HEK293 (cell line): ENCODE measurements around the gene UBE2V1.

ENCODE experiments used
- CTCF ChIA-PET: fragments of 350-600 bp; formaldehyde crosslinking; extraction: SDS; loops from one replicate; lab custom pipeline; 2021; ENCODE audit warnings: antibody characterized with exemption; lab: Yijun Ruan, JAX
- POLR2A ChIA-PET: fragments of 300-600 bp; formaldehyde crosslinking; extraction: SDS; loops from one replicate; lab custom pipeline; 2020; ENCODE audit warnings: antibody characterized with exemption, inconsistent platforms; lab: Yijun Ruan, JAX
- H3K27ac ChIP-seq: fragments of 200-500 bp; sonication (Bioruptor generic); 2 replicates; pipeline ENCODE4 v1.5.1; 2014; ENCODE audit warnings: low read depth, low read length, control low read depth, inconsistent platforms; ENCODE audit errors: extremely low read depth
- H3K36me3 ChIP-seq, 2 experiments: fragments of 200-500 bp in 1 of 2; sonication (Bioruptor generic) in 1 of 2; 1 replicate in 1 of 2; 2 replicates in 1 of 2; pipeline ENCODE4 v1.5.1; 2014 to 2017; ENCODE audit warnings: inconsistent platforms in 2 of 2, low read length in 2 of 2; ENCODE audit not compliant: control insufficient read depth in 2 of 2, insufficient read depth in 1 of 2
- H3K4me1 ChIP-seq: fragments of 200-500 bp; sonication (Bioruptor generic); 2 replicates; pipeline ENCODE4 v1.5.1; 2014; ENCODE audit warnings: mild to moderate bottlenecking, low read length, inconsistent platforms; ENCODE audit not compliant: control insufficient read depth, insufficient read depth
- H3K4me3 ChIP-seq: 2 replicates; pipeline ENCODE4 v1.5.1; 2011; ENCODE audit warnings: low read depth, mild to moderate bottlenecking, control low read depth, low read length, moderate library complexity
- H3K9me3 ChIP-seq: fragments of 200-500 bp; sonication (Bioruptor generic); 2 replicates; pipeline ENCODE4 v1.5.1; 2014; ENCODE audit warnings: low read depth, low read length, inconsistent platforms; ENCODE audit not compliant: control insufficient read depth, insufficient read depth
- GLIS1 ChIP-seq: fragments of 450-650 bp; formaldehyde crosslinking; IDR thresholded peaks from 2 replicates; pipeline ENCODE4 v1.5.1; 2016; ENCODE audit warnings: missing biosample characterization, missing genetic modification characterization
- PBX3 ChIP-seq: sonication (generic); formaldehyde crosslinking; IDR thresholded peaks from 2 replicates; pipeline ENCODE4 v1.8.1; 2022; ENCODE audit warnings: mild to moderate bottlenecking, moderate library complexity, missing genetic modification reagents
- REST ChIP-seq: fragments of 450-650 bp; formaldehyde crosslinking; IDR thresholded peaks from 2 replicates; pipeline ENCODE4 v1.5.1; 2016; ENCODE audit warnings: missing biosample characterization, missing genetic modification characterization
- SCRT1 ChIP-seq: fragments of 450-650 bp; formaldehyde crosslinking; IDR thresholded peaks from 2 replicates; pipeline ENCODE4 v1.5.1; 2016; ENCODE audit warnings: missing biosample characterization, missing genetic modification characterization, borderline replicate concordance
- TRIM28 ChIP-seq: IDR thresholded peaks from 2 replicates; pipeline ENCODE4 v1.6.1; 2011; ENCODE audit warnings: low read length, control low read depth, borderline replicate concordance
- ZBTB11 ChIP-seq: fragments of 450-650 bp; formaldehyde crosslinking; conservative IDR thresholded peaks from 2 replicates; pipeline ENCODE4 v1.5.1; 2016; ENCODE audit warnings: low read depth, missing biosample characterization, missing genetic modification characterization
- ZBTB44 ChIP-seq: fragments of 450-650 bp; IDR thresholded peaks from 2 replicates; pipeline ENCODE4 v1.5.1; 2018; ENCODE audit warnings: missing biosample characterization, mild to moderate bottlenecking, missing genetic modification characterization
- ZBTB7A ChIP-seq: fragments of 450-650 bp; formaldehyde crosslinking; IDR thresholded peaks from 2 replicates; pipeline ENCODE4 v1.5.1; 2016; ENCODE audit warnings: low read depth, missing biosample characterization, missing genetic modification characterization
- ZFP41 ChIP-seq: fragments of 450-650 bp; formaldehyde crosslinking; IDR thresholded peaks from 2 replicates; pipeline ENCODE4 v1.5.1; 2016; ENCODE audit warnings: missing biosample characterization, missing genetic modification characterization, borderline replicate concordance
- ZIC2 ChIP-seq: fragments of 450-650 bp; formaldehyde crosslinking; IDR thresholded peaks from 2 replicates; pipeline ENCODE4 v1.5.1; 2016; ENCODE audit warnings: missing biosample characterization, missing genetic modification characterization
- ZNF112 ChIP-seq: fragments of 450-650 bp; formaldehyde crosslinking; IDR thresholded peaks from 2 replicates; pipeline ENCODE4 v1.5.0; 2017; ENCODE audit warnings: missing biosample characterization, missing genetic modification characterization
- ZNF132 ChIP-seq: fragments of 450-650 bp; formaldehyde crosslinking; IDR thresholded peaks from 2 replicates; pipeline ENCODE4 v1.5.1; 2017; ENCODE audit warnings: missing biosample characterization, missing genetic modification characterization, borderline replicate concordance
- ZNF19 ChIP-seq: fragments of 450-650 bp; formaldehyde crosslinking; IDR thresholded peaks from 2 replicates; pipeline ENCODE4; 2016; ENCODE audit warnings: missing biosample characterization, missing genetic modification characterization, low read depth
- ZNF341 ChIP-seq: fragments of 450-650 bp; formaldehyde crosslinking; IDR thresholded peaks from 2 replicates; pipeline ENCODE4; 2016; ENCODE audit warnings: low read depth, missing biosample characterization, missing genetic modification characterization
- ZNF362 ChIP-seq: fragments of 450-650 bp; formaldehyde crosslinking; IDR thresholded peaks from 2 replicates; pipeline ENCODE4 v1.5.1; 2016; ENCODE audit warnings: missing biosample characterization, missing genetic modification characterization
- ZNF366 ChIP-seq: fragments of 450-650 bp; formaldehyde crosslinking; conservative IDR thresholded peaks from 2 replicates; pipeline ENCODE4 v1.5.1; 2016; ENCODE audit warnings: missing biosample characterization, missing genetic modification characterization
- ZNF391 ChIP-seq: fragments of 450-650 bp; formaldehyde crosslinking; IDR thresholded peaks from 2 replicates; pipeline ENCODE4 v1.5.1; 2016; ENCODE audit warnings: low read depth, missing biosample characterization, missing genetic modification characterization, borderline replicate concordance
- ZNF394 ChIP-seq: fragments of 450-650 bp; formaldehyde crosslinking; IDR thresholded peaks from 2 replicates; pipeline ENCODE4 v1.5.1; 2016; ENCODE audit warnings: missing biosample characterization, missing genetic modification characterization, mild to moderate bottlenecking, moderate library complexity, borderline replicate concordance
- ZNF404 ChIP-seq: fragments of 450-650 bp; formaldehyde crosslinking; IDR thresholded peaks from 2 replicates; pipeline ENCODE4 v1.5.1; 2017; ENCODE audit warnings: missing biosample characterization, missing genetic modification characterization
- ZNF623 ChIP-seq: fragments of 450-650 bp; formaldehyde crosslinking; IDR thresholded peaks from 2 replicates; pipeline ENCODE4 v1.5.1; 2016; ENCODE audit warnings: missing biosample characterization, missing genetic modification characterization

The UBE2V1 gene

GRCh38 chr20:50050660-50051308 is 62.2 kb downstream of the UBE2V1 start:
- ChIA-PET CTCF (interaction anchor here (0.7 kb wide), 1 partner anchor 672 kb away, joined by 3 read pairs; no protein-coding TSS in a partner anchor), POLR2A (no interaction called here)
- Histone ChIP-seq H3K36me3 (no peaks in the 10 kb centered on the region), H3K4me3 (no peak overlapping the region), H3K4me1 (no peaks in the 10 kb centered on the region), H3K9me3 (no peaks in the 10 kb centered on the region), H3K27ac (no peak overlapping the region)
- peak; percentile 49; the same call in 1 of the 2 replicates for TF ChIP-seq ZIC2 (tag by site-specific recombination)
- no peak for TF ChIP-seq ZNF391 (tag by site-specific recombination)
- TF ChIP-seq ZNF341 (tag by site-specific recombination), result peak; percentile 51; the same call in 1 of the 2 replicates
- TF ChIP-seq GLIS1 (tag by site-specific recombination), result peak; percentile 28; the same call in 1 of the 2 replicates
- TF ChIP-seq ZFP41 (tag by site-specific recombination), result no peak
- no peak for TF ChIP-seq ZNF366

GRCh38 chr20:50050214-50050613 is 62.7 kb downstream of the UBE2V1 start:
- CTCF ChIA-PET, result interaction anchor here (0.6 to 1.2 kb wide), 2 partner anchors 34 to 457 kb away, joined by 3 read pairs; no protein-coding TSS in a partner anchor

GRCh38 chr20:50049442-50050026 is 63.4 kb downstream of the UBE2V1 start:
- Histone ChIP-seq H3K4me3 (no peak overlapping the region), H3K9me3 (no peaks in the 10 kb centered on the region), H3K36me3 (no peaks in the 10 kb centered on the region), H3K27ac (no peak overlapping the region), H3K4me1 (no peaks in the 10 kb centered on the region)
- ChIA-PET CTCF (interaction anchor here (0.6 to 1.2 kb wide), 3 partner anchors 9 to 457 kb away, joined by 3 read pairs; no protein-coding TSS in a partner anchor), POLR2A (interaction anchor here (1.0 kb wide), 1 partner anchor 66 kb away, joined by 3 read pairs; no protein-coding TSS in a partner anchor)
- TF ChIP-seq ZBTB7A (tag by site-specific recombination), result no peak
- no peak for TF ChIP-seq ZNF132 (tag by site-specific recombination)
- no peak for TF ChIP-seq ZNF404 (tag by site-specific recombination)
- no peak for TF ChIP-seq ZBTB11 (tag by site-specific recombination)
- no peak for TF ChIP-seq REST
- no peak for TF ChIP-seq PBX3 (CRISPR knock-in tag)
- TF ChIP-seq ZNF112 (tag by site-specific recombination), result no peak
- no peak for TF ChIP-seq SCRT1 (tag by site-specific recombination)
- TF ChIP-seq ZNF394 (tag by site-specific recombination), result no peak
- no peak for TF ChIP-seq ZNF362
- no peak for TF ChIP-seq ZBTB44

More at GRCh38 chr20:50050214-50050613, 62.7 kb downstream of the UBE2V1 start:
- H3K36me3 ChIP-seq, result no peaks in the 10 kb centered on the region
- no peaks in the 10 kb centered on the region for H3K4me1 ChIP-seq
- TF ChIP-seq TRIM28 (no peak), ZNF19 (tag by site-specific recombination) (no peak), ZNF623 (tag by site-specific recombination) (no peak)
- no peak overlapping the region for H3K4me3 ChIP-seq
- no peaks in the 10 kb centered on the region for H3K9me3 ChIP-seq
- POLR2A ChIA-PET, result no interaction called here
- no peak overlapping the region for H3K27ac ChIP-seq
